Endothelial cell of hepatic sinusoid (primary cell): ENCODE measurements around the gene LTB4R.
"Not testable (repeated sequence)": the region's sequence is repeated elsewhere in the genome, so short reads cannot be mapped to it uniquely, and the experiment has no call there.

ENCODE experiments used
- in situ Hi-C: cut with HindIII; loops from 2 replicates; pipeline ENCODE4 v1.10.0; 2017; ENCODE audit warnings: low sequenced_read_pairs

LTB4R gene

DNA sequence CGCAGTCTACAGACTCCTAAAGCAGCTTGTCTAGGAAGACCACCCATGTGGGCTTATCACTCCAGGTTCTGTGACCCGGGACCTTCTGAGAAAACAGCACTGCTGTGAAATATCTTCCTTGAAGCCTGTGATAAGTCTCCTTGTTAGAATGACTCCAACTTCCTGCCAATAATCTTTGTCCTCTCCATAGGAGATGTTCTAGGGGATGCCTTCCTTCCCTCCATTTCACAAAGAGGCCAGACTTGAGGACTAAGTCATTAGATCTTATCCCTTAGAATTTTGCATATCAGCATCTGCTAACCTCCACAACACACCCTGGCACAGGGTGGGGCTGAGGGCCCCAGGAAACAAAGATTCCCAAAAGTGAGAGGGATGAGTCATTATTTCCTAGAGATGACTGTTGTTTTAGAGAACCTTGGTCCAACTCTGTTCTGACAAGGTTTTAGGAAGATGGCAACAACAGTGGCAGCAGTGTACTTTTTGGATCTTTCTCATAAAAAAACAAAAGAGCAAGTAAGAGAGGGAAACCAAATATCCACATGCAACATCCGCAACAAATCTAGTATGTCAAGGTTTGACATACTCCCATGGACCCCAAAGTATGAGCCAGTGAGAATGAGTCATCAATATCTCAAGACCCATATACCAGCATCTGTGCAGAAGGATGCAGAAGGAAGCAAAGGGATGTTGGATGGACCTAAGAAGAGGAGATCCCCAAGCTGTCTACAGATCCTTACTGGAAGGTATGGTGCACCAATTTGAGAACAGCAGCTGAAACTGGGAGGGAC is 6.0 kb downstream of the LTB4R start:
- in situ Hi-C loops = no loop called here

DNA sequence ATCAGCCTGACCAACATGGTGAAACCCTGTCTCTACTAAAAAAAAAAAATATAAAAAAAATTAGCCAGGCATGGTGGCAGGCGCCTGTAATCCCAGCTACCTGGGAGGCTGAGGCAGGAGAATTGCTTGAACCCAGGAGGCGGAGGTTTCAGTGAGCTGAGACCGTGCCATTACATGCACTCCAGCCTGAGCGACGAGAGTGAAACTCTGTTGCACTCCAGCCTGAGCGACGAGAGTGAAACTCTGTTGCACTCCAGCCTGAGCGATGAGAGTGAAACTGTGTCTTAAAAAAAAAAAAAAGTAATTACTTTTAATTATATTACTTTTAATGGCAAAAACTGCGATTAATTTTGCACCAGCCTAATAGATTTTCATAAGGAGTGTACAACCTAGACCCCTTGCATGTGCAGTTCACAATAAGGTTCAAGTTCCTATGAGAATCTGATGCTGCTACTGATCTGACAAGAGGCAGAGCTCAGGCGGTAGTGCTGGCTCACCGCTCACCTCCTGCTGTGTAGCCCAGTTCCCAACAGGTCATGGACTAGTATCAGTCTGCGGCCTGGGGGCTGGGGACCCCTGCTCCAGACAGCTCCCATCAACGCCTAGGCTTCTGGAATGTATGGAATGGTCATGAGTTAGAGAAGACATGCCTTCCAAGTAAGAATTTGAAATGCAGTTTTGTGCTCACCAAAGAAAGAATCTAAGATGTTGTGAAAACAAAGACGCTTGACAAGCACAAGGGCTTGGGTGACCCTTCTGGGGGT is 10.1 kb downstream of the LTB4R start:
- in situ Hi-C loops = loop anchor here (5.0 kb wide), 1 partner anchor 101 kb away; no protein-coding TSS in a partner anchor

DNA sequence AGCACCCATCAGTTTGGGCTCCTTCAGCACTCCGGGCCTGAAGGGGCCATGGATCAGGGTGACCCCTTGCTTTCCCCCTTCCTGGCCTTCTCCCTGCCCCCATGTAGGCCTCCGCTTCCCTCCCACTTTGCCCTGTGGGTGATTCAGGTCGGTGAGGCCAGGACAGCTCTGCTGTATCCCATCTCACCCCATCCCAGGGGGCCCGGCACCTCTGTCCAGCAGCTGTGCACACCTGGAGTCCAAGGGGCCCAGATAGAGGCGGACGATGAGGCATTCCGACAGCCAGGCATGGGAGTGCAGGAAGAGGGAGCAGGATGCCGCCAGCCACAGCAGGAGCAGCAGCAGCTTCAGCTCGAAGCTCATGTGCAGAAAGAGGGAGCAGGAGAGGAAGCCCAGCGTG is 11.4 kb downstream of the LTB4R start:
- in situ Hi-C loops = loop anchor here (5.0 kb wide), 1 partner anchor 100 kb away; no protein-coding TSS in a partner anchor

DNA sequence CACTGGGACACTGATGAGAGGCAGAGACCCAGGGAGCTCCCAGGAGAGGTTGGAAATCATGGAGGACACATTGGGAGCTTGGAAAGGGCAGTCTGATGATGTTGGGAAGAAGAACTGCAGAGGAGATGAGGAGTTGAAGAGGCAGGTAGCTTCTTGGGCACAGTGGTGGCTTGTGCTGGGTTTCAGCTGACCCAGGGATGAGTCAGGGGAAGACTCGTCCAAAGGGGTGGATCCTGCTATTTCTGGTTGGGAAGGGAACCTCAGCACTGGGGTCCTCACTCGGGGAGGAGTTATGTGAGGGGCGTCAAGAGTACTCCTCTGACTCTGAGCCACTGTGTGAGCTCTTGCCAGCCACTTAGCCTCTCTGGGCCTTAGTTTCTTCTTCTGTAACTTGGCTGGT is 12.0 kb downstream of the LTB4R start:
- in situ Hi-C loops = loop anchor here (5.0 kb wide), 1 partner anchor 99 kb away; no protein-coding TSS in a partner anchor

DNA sequence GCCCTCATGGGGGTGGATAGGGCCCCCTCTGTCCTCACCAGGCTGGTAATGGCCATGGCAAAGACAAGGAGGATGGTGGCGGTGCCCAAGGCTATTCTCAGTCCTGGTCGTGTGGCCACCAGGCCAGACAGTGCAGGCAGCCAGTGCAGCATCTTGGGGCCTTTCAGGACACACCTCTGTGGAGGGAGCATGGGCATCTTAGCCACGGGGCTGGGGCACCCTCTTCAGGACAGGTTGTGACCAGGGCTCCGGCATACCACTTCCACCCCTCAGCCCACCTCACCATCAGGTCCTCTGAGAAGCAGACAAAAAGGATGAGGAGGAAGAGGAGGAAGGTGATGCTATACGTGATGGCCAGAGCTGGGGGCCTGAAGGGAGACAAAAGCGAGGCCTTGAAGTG is 12.7 kb downstream of the LTB4R start:
- in situ Hi-C loops = loop anchor here (5.0 kb wide), 1 partner anchor 98 kb away; no protein-coding TSS in a partner anchor

DNA sequence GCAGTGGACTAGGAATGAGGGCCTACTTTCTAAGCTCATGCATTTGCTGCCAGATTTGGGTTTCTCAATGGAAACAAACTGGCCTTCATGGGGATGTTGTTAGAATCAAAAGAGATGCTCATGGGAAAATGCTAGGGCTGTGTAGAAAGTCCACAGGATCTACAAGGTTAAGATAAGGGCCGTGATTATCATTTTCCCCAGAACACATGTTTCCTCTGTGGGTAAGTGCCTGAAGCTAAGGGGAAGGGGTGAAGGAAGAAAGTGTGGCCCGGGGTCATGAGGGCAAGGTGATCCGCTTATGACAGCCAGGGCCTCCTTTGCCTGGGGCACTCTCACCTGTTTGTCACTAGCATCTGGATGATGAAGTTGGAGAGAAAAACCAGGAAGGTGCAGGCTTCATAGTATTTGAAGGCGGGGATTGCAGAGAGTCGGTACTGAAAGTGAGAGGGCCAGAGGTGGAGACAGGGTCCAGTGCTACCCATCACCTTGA is 13.8 kb downstream of the LTB4R start:
- in situ Hi-C loops = no loop called here

DNA sequence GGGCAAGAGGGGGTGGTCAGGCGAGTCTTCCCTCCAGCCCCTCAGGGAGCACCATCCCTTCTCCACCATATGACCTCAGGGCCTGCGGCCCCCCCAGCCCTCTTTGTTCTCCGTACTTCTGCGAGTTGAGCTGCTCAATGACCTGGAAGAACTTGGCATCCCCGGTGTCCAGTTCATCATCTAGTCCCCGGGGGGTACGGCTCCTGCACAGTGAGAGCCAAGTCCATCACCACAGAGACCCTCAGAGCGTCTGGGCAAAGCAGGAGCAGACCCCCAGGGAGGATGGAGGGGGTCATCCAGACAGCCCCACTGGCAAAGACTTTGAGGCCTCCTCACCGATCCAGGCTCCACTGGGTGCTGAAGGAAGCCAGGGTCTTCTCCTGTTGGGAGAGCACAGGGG is 14.7 kb downstream of the LTB4R start:
- in situ Hi-C loops = no loop called here

DNA sequence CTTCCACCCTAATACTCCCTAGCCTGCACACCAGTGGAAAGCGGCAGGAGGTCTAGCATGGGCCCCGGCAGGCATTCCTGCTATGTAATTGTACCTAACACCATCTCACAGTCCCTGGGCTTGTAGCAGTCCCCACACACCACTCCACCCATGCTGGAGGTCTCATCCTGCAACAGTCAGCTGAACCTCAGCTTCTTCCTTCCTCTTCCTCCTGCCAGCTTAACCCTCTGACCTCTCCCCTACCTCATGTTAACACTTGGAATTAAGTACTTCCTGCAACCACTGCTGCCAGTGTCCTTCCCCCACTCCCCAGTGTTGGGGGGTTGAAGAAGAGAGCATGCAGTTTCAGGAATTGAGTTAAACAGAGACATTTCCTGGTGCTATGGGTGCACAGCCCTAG is 16.0 kb downstream of the LTB4R start:
- in situ Hi-C loops = no loop called here

DNA sequence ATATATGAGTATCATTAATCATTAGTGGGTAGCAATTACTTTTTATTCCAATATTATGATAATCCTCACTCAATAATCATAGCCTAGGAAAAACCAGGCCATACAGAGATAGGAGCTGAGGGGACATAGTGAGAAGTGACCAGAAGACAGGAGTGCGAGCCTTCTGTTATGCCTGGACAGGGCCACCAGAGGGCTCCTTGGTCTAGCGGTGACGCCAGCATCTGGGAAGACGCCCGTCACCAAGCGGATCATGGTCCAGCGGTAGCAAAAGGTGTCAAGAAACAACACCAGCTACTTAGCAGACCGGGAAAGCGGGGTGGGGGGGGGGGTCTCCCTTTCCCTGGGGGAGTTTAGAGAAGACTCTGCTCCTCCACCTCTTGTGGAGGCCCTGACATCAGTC is 16.6 kb downstream of the LTB4R start:
- in situ Hi-C loops = not testable (repeated sequence)

DNA sequence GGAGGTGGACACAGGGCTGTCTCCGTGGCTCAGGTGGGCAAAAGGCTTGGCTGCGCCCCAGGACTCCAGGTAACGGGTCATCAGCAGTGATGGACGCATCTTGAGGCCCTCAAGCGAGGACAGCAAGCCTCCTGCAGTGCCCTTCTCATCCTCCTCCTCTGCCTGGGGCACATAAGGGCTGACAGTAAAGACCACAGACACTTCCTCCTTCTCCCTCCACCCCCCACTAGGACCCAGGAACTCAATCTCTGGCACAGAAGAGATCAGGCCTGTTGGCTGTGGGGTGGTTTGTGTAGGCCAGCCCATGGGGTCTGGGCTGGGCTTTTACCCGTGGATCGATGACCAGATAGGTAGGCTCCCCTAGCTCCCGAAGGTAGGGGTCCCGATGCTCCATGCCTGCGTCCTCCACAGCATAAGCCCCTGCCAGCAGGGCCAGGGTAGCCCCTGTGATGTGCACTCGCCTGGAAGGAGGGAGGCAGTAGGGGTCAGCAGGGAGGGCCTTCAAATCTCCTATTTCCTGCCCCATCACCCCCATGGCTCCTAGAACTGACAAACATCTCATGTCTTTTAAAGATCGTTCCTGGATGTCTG is 17.9 kb downstream of the LTB4R start:
- in situ Hi-C loops = no loop called here

DNA sequence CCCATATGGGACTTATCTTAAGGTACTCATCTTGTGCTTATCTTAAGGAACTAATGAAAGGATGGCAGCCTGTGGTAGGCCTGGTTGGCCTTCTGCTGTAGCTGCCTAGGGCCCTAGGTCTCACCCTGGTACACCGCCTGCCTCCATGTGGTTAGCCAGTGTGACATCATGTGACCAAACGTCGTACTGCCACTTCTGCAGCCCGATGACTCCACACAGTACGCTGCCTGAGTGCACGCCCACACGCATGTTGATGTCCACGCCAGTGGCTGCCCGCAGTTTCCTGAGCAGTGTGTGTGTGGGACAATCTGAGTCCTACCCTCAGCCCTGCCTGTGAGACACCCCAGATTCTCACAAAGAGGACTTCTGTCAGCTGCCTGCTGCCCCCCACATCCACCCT is 18.4 kb downstream of the LTB4R start:
- in situ Hi-C loops = no loop called here

DNA sequence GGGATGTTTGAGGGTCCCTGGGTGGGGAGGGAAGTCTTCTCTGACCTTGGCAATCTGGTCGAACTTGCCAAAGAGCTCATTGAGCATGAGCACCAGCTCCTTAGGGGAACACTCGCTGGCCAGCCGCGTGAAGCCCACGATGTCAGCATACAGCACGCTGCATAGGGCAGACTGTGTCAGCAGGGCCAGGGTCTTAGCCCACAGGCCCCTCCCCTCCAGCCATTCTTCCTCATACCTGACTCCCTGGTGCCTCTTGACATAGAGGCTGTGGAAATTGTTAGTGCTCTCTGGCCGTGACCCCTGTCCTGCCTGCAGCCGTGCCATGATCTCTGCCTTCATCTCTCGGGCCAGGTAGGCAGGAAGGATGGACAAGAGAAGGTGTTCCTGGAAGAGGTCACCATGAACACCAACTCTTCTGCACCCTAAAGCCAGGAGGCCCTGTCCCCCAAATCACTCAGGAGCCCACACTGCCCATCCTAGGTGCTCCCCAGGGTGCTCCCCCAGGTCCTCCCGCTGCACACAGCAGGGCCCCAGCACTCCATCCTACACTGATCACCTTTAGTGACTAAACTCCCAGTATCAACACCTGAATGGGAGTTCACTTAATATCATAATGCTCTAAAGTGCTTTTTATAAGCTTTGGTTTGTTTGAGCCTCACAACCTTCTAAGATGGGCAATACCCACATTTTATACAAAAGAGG is 19.8 kb downstream of the LTB4R start:
- in situ Hi-C loops = no loop called here

DNA sequence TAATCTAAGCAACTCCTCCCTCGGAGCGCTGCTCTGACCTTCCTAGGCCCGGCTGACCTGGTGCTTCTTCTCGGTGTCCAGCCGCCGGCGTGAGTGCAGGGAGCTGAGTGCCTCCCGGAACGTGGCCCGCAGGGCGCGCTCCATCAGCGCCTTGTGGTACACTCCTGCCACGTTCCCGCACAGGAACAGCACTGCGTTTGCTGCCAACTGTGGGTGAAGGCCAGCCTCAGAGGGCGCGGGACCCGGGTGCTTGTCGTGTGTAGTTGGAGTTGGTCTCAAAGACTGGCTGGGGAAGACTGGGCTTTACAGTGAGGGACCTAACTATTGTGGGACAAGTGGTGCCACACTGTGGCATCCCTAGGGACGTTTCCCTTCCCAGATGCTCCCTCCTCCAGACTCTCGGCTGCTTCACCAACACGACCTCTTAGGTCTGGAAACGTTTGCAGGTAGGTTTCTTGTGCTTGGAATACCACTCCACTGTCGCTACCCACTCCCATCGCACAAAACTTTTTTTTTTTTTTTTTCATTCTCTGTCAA is 20.5 kb downstream of the LTB4R start:
- in situ Hi-C loops = no loop called here

DNA sequence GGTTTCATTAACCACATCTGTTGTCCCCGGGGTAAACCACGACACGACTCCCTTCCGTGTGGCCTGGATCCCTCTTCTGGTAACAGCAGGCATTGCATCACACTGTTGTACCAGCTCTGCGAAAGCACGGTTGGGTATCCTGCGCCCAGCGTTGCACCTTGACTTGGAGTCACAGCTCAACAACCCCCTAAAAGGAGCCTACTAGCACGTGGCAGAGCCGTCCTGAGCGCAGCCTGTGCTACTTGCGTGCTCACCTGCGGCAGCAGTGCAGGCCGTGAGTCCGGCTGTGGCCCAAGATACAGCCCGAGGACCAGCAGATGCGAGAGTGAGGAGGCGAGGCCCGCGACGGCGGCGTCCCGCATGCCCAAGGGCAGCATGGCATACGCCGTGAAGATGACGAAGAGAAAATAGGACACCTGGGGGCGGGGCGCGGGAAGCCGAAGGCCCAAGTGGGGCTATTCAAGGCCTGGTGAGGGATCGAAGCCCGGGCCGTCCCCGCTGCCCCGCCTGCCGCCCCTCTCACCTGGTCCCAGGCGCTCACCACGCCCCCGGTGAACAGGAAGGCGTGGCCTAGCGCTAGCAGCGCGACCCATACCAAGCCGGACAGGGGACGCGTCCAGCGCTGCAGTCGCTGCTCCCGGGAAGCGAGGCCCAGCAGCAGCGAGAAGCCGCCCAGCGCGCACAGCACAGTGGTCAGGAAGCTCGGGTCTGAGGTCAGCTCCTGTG is 21.1 kb downstream of the LTB4R start:
- in situ Hi-C loops = no loop called here

DNA sequence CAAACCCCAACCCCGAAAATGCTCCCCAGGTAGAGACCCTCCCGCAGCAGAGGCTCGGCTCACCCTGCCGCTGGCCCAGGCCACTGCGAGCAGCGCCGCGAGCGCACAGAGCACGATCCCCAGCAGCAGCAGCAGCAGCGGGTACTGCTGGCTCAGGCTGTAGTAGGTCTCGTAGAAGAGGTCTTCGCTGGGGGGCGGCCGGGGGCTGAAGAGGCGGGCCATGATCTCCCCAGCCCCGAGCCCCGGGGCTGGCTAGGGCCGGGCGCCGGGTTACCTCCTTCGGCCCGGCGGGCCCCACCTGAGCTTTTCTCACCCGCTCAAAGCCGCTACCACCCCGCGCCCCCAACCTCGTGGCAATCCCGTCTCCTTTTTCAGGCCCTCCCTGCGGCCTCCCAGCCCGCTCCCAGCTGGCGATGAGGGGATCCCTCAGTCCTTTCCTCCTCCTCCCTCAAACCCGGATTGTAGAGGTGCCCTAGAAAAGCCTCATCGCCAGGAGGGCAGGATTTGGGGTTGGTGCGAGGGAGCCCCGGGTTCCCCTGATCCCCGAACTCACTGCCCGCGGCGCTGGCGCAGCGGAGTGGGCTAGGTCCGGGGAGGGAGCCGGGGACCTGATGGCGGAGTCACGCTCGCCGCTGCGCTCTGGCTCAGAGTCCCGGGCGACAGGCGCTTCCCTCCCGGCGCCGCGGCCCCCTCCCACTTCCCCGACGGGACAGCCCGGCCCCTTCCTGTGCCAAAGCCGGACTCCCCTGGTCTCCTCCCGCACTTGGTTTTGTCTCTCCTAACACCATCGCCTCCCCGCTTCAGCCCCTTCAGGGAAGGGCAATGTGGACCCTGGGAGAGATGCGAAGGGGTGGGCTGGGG is 23.4 kb downstream of the LTB4R start, which contains the start of gene ADCY4:
TSS of gene ADCY4 (minus strand) at position 641 of the 861 bp plus-strand sequence. CDS start at position 222, 419 bp downstream.
- in situ Hi-C loops = loop anchor here (5.0 kb wide), 2 partner anchors 57 to 103 kb away; no protein-coding TSS in a partner anchor

DNA sequence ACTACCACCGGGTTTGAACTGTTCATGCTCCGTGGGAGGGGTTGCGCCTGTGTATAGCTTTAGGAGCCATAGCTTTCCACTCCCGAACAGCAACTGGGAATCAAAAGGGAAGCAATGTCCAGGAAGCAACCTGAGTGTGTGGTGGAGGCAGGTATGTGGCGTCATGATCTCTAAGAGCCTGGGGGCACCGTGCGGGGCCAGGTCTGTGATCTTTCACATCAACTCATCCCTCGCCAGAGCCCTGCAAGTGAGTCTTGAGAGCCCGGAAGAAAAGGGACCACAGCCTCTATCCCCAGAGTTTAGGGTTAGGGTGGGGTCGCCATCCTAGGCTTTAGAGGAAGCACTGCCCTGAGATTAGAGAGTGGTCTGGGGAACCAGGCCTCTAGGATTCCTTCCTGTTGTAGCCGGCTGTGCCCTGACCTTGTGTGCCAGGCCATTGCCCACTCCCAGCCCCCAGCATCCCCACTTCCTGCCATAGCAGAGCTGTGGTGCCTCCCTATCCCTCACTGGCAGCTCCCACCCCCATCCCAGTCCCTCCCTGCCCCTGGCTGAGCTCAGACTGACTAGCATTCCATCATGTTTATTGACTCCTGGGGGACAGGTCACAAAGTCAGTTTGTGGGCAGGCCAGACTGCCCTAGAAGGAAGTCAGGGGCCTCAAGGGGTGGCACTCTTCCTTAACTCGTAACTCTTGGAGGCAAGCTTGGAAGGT is 24.3 kb downstream of the LTB4R start:
- in situ Hi-C loops = loop anchor here (5.0 kb wide), 2 partner anchors 58 to 102 kb away; no protein-coding TSS in a partner anchor

DNA sequence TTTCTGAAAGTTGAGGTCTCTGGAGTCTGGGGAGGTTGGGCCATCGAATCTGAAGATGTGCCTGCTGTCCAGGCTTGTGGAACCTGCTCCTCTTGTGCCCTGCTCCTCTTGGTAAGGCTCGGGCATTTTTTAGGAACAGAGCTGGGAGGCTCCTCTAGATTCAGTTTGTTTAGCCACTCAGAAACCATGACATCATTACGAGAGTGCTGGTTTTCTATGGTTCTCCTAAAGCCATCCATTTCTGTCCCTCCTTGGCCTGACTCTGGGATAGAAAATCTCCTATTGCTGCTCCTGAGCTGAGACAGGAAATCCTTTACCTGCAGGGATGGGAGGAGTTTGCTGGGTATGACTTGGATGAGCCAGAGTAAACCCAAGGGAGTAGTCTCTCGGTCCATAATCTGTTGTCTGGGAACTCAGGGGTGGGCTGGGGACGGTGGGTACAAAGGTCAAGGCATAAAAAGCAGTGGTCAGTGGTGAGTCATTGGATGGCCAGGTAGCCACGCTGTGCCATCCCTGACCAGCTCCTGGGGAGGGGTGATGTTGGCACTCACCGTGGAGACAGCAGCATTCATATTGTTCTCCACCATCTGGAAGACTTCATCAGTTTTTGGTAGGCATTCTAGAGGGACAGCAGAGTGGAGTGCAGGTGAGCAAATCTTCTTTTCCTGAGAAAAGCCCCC is 26.0 kb downstream of the LTB4R start:
- in situ Hi-C loops = loop anchor here (5.0 kb wide), 2 partner anchors 60 to 100 kb away; no protein-coding TSS in a partner anchor
